IPS DF 6.9 (cell line): ENCODE results near the gene DNAL4.

Experiments
- DNase-seq: peaks from one replicate; pipeline ENCODE4 v3.0.0-alpha.2; 2013; ENCODE audit warnings: low read depth, low spot score
- H3K27ac ChIP-seq: one replicate; pipeline ENCODE4 v1.5.1; 2013; ENCODE audit warnings: low read length, control low read depth
- H3K27me3 ChIP-seq: 2 replicates; pipeline ENCODE4 v1.6.1; 2013; ENCODE audit warnings: mild to moderate bottlenecking, low read length; ENCODE audit not compliant: control insufficient read depth, insufficient read depth
- H3K36me3 ChIP-seq: 2 replicates; pipeline ENCODE4 v1.6.1; 2013; ENCODE audit warnings: low read length; ENCODE audit not compliant: control insufficient read depth, insufficient read depth
- H3K4me1 ChIP-seq: 2 replicates; pipeline ENCODE4 v1.6.1; 2013; ENCODE audit warnings: low read length; ENCODE audit not compliant: control insufficient read depth, insufficient read depth
- H3K4me3 ChIP-seq: 2 replicates; pipeline ENCODE4 v1.5.1; 2013; ENCODE audit warnings: mild to moderate bottlenecking, low read length
- H3K9me3 ChIP-seq: 2 replicates; pipeline ENCODE4 v1.6.1; 2013; ENCODE audit warnings: low read length, inconsistent platforms; ENCODE audit not compliant: control insufficient read depth, insufficient read depth
- WGBS: extraction: QIAGEN DNeasy Blood & Tissue Kit; methylation state at CpG from one replicate; pipeline ENCODE4 v1.1.7; 2013; ENCODE audit warnings: mixed read lengths, missing lambda C conversion rate; ENCODE audit not compliant: insufficient read length, insufficient coverage; 5-methylcytosine and 5-hydroxymethylcytosine counted together

DNAL4 gene

GRCh38 chr22:38734421-38735100 lies 59.4 kb downstream of the DNAL4 start:
- WGBS, result no CpG with 5 or more reads among the region's 13 CpGs
- no peak overlapping the region for H3K27ac ChIP-seq
- H3K4me1 ChIP-seq, result no peaks in the 10 kb centered on the region
- no peak for DNase-seq
- H3K36me3 ChIP-seq, result peaks cover 33% of the 10 kb centered on the region
- no peaks in the 10 kb centered on the region for H3K27me3 ChIP-seq
- H3K9me3 ChIP-seq, result no peaks in the 10 kb centered on the region
- H3K4me3 ChIP-seq, result no peak overlapping the region

DNA sequence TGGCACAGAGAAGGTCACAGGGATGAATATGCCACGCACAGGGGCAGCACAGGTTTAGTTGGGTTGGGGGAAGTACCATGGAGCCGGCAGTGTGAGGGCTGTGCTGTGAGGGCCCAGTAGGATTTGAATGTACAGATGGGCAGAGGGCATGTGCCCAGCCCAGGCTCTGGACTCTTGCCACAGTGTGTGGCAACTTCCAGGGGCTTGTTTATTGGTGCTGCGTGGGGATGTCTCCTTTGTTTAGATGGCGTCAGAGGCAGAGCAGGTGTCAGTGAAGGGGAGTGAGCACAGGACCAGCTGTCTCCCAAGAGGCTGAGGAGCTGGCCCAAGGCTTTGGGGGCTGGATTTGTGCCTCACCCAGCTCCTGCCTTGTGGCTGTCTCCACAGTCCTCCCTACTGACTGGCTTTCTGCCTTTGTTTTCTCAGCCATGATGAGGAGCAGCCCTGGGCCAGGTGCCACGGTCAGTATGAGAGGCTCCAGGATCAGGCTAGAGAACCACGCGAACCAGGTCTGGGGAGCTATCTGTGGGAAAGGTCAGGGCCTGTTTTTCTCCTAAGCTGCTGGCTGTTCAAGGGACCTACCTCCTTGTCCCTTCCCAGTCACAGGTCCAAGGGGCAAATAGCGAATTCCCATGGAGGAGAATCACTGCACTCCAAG lies 60.1 kb downstream of the DNAL4 start:
- Histone ChIP-seq H3K4me3 (no peak overlapping the region), H3K27me3 (no peaks in the 10 kb centered on the region), H3K9me3 (no peaks in the 10 kb centered on the region), H3K36me3 (peaks cover 40% of the 10 kb centered on the region), H3K27ac (no peak overlapping the region), H3K4me1 (no peaks in the 10 kb centered on the region)
- WGBS, result no CpG with 5 or more reads among the region's 8 CpGs
- no peak for DNase-seq

DNA sequence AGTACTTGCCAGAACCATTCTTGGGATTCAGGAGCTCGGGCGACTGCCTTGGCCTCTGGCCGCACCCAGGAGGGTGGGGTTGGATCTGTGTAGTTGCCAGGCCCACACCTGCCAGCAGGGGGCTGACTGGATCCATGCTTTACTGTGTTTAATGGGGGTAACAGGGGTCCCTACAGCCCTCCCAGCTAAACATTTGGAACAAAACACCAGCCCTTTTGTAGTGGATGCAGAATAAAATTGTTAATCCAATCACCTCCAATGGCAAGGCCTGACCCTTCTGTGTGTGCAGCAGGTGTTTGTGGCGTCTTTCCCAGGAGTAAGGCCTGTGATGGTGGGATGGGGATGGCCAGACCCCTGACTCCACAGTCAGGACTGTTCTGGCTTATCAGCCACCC lies 60.6 kb downstream of the DNAL4 start:
- DNase-seq, result no peak
- no CpG with 5 or more reads among the region's 4 CpGs for WGBS
- H3K4me1 ChIP-seq, result no peaks in the 10 kb centered on the region
- H3K27ac ChIP-seq, result no peak overlapping the region
- H3K27me3 ChIP-seq, result no peaks in the 10 kb centered on the region
- no peak overlapping the region for H3K4me3 ChIP-seq
- peaks cover 42% of the 10 kb centered on the region for H3K36me3 ChIP-seq
- no peaks in the 10 kb centered on the region for H3K9me3 ChIP-seq

GRCh38 chr22:38732251-38732815 lies 61.6 kb downstream of the DNAL4 start:
- peaks cover 48% of the 10 kb centered on the region for H3K36me3 ChIP-seq
- H3K4me1 ChIP-seq, result no peaks in the 10 kb centered on the region
- DNase-seq, result no peak
- H3K27ac ChIP-seq, result no peak overlapping the region
- H3K9me3 ChIP-seq, result no peaks in the 10 kb centered on the region
- H3K4me3 ChIP-seq, result no peak overlapping the region
- no CpG with 5 or more reads among the region's 13 CpGs for WGBS
- H3K27me3 ChIP-seq, result no peaks in the 10 kb centered on the region

- no peak for DNase-seq
- WGBS, result no CpG with 5 or more reads among the region's 6 CpGs
- Histone ChIP-seq H3K27ac (no peak overlapping the region), H3K36me3 (peaks cover 54% of the 10 kb centered on the region), H3K4me3 (no peak overlapping the region), H3K4me1 (no peaks in the 10 kb centered on the region), H3K9me3 (no peaks in the 10 kb centered on the region), H3K27me3 (no peaks in the 10 kb centered on the region)
Observed at GRCh38 chr22:38731703-38732161, 62.2 kb downstream of the DNAL4 start.

DNA sequence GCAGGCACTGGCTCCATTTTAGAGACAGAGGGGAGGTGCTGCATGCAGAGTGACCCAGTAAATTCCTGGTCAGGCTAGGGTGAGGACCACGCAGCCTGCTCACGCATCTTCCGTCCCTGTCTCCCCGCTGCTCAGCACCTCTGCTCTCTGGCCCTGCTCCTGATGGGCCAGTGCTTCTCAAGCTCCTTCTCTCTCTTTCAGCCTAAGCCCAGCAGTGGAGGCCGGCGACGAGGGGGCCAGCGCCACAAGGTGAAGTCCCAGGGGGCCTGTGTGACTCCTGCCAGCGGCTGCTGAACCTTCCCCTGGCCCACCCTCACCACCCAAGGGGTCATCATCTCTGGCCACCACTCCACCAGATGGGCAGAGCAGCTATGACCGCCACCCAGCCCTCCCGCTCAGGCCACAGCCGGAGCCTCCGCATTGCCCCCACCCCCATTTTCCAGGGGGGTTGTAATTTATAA lies 63.5 kb downstream of the DNAL4 start:
- H3K27me3 ChIP-seq, result no peaks in the 10 kb centered on the region
- H3K9me3 ChIP-seq, result no peaks in the 10 kb centered on the region
- no peak overlapping the region for H3K4me3 ChIP-seq
- H3K4me1 ChIP-seq, result no peaks in the 10 kb centered on the region
- WGBS, result no CpG with 5 or more reads among the region's 13 CpGs
- H3K36me3 ChIP-seq, result peaks cover 67% of the 10 kb centered on the region
- DNase-seq, result no peak
- H3K27ac ChIP-seq, result no peak overlapping the region

GRCh38 chr22:38729946-38730345 lies 64.0 kb downstream of the DNAL4 start:
- DNase-seq, result no peak
- Histone ChIP-seq H3K4me3 (no peak overlapping the region), H3K9me3 (no peaks in the 10 kb centered on the region), H3K27me3 (no peaks in the 10 kb centered on the region), H3K4me1 (no peaks in the 10 kb centered on the region), H3K36me3 (peaks cover 71% of the 10 kb centered on the region), H3K27ac (no peak overlapping the region)
- no CpG with 5 or more reads among the region's 6 CpGs for WGBS

DNA sequence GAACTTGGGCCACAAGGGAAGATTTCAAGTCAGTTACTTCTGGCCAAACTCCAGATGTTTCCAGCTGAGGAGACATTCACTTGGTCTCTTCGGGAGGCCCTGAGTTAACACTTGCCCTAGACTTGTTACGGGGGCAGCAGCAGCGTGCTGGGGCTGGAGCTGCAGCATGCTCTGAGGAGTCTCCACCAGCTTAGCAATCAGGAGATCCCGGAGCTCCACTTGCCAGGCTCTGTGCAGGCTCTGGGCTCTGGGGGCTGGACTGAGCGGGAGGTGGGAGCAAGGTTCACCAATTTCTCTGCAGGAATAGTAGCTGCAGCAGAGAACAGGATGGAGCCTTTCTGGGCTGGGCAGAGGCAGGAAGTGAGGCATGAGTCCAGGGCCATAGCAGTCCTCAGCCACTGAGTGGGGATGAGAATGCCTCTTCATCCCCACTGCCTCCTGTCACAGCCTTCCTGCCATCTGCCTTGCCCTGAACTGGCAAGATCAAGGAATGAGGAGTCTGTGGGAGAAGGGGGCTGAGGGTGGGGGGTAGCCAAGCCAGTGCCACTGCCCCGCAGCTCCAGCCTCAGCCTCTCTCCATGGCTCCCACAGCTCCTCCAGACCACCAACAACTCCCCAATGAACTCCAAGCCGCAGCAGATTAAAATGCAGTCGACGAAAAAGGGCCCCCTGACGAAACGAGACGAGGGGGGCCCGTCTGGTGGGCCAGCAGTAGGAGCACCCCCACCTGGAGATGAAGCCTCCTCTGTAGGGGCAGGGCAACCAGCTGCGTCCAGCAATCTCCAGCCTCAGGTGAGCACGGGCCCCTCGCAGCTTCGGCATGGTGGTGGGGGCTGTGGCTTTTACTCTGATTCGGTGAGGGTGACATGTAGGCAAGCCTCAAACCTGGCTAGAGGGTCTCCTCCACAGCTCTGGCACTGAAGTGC lies 64.8 kb downstream of the DNAL4 start:
- no peak overlapping the region for H3K4me3 ChIP-seq
- no peaks in the 10 kb centered on the region for H3K4me1 ChIP-seq
- no peak overlapping the region for H3K27ac ChIP-seq
- no peak for DNase-seq
- H3K27me3 ChIP-seq, result no peaks in the 10 kb centered on the region
- WGBS, result no CpG with 5 or more reads among the region's 18 CpGs
- peaks cover 77% of the 10 kb centered on the region for H3K36me3 ChIP-seq
- no peaks in the 10 kb centered on the region for H3K9me3 ChIP-seq
